ENCODE measurements around the gene CA9.

CA9 gene

GRCh38 chr9:35675204-35675603, 1.5 kb downstream of the CA9 start:
- H3K4me3 ChIP-seq (ENCODE audit: low read depth, low read length): no peak overlapping the region

GRCh38 chr9:35675732-35676392, 2.1 kb downstream of the CA9 start:
- no peak overlapping the region for H3K4me3 ChIP-seq (ENCODE audit: low read depth, low read length)
- no peak for TF ChIP-seq CTCF (IDR thresholded peaks at IDR 0.05; ENCODE audit: low read depth, low read length)

More at GRCh38 chr9:35675204-35675603, 1.5 kb downstream of the CA9 start:
- no peak for TF ChIP-seq CTCF (IDR thresholded peaks at IDR 0.05; ENCODE audit: low read depth, low read length)

GRCh38 chr9:35679091-35679490, 5.4 kb downstream of the CA9 start:
- no peak for TF ChIP-seq CTCF (IDR thresholded peaks at IDR 0.05; ENCODE audit: low read depth, low read length)
- no peak overlapping the region for H3K4me3 ChIP-seq (ENCODE audit: low read depth, low read length)

GRCh38 chr9:35679766-35680330, 6.1 kb downstream of the CA9 start:
- H3K4me3 ChIP-seq (ENCODE audit: low read depth, low read length): no peak overlapping the region
- TF ChIP-seq CTCF (IDR thresholded peaks at IDR 0.05; ENCODE audit: low read depth, low read length): no peak

GRCh38 chr9:35680331-35681105, 6.8 kb downstream of the CA9 start:
- H3K4me3 ChIP-seq (ENCODE audit: low read depth, low read length): no peak overlapping the region
- no peak for TF ChIP-seq CTCF (IDR thresholded peaks at IDR 0.05; ENCODE audit: low read depth, low read length)

GRCh38 chr9:35681341-35682002, 7.7 kb downstream of the CA9 start:
- H3K4me3 ChIP-seq (ENCODE audit: low read depth, low read length): no peak overlapping the region
- no peak for TF ChIP-seq CTCF (IDR thresholded peaks at IDR 0.05; ENCODE audit: low read depth, low read length)

Data from WI38 (cell line).